GM19035 (cell line): ENCODE measurements around the gene DHX8.

Source experiments
- ATAC-seq: cut with Tn5 transposase; IDR thresholded peaks from one replicate; pipeline ENCODE4 v1.9.1; 2021; ENCODE audit not compliant: unreplicated experiment

DHX8 gene

DNA sequence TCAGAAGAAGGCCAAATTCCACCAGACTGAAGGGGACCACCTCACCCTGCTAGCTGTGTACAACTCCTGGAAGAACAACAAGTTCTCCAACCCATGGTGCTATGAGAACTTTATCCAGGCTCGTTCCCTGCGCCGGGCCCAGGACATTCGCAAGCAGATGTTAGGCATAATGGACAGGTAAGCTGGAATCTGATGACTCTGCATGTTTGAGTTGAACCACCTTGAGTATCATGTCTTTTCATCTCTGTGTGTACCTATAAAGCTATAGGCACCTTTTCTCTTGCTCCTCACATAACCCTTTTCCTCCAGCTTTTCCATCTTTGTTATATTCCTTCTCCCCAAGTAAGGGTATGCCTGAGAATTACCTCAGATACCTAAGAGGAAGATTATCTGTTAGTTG lies 37.6 kb downstream of the DHX8 start:
- ATAC-seq = no peak

DNA sequence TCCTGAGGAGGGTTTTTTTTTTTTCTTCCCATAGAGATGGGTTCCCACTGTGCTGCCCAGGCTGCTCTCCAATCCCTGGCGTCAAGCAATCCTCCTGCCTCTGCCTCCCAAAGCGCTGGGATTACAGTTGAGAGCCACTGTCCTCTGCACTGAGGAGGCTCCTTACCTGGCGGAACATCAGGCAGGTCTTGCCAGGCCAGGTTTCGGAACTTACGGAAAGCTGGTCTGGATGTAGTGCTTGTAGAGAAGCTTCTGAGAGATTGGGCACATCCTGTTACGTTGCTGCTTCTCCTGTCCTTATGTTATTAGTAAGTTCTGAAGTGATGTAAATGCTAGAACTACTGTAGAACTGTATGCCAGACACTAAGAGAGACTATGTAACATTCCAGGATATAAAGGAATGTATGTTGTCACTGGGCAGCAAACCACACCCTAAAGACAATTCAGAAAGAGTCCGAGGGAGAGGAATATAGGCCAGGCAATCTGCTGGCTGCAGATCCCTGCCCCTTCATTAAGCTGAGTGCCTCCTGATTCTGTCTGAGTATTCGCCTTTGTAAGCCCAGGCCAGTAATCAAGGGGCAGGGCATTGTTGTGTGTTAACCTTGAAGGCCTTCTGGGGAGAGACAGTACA lies 41.3 kb downstream of the DHX8 start:
- ATAC-seq = no peak

DNA sequence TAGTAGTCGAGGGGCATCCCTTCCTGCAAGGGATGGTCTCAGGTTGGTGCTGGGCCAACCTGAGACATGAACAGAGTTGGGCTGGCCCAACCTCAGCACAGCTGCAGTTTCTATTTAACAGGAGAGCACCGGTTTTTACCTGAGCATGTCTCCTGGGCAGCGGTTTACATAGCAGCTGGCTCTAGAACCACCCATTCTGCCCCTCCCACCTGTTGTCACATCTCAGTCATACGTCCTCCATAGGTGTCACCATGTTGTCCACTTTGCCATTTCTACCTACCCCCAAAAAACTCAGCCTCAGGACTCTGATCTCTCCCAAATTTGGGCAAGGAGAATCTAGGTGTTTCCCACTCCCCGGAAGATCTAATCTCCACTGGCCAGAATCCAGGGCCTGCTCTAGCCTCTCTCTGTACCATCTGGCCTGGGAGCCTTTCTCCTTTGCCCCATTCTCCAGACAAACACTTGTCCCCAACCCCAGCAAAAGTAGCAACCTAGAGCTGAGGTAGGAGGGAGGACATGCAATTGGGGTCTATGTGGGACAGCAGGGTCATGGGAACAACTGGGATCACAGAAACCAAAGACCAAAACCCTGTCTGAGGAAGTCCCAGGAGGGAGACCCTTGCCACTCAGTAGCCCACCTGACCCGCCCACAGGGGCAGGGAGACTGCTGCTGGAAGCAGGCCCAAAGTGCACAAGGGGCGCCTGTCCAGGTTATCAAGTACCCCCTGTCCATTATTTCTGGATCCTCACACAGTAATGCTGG lies 43.3 kb downstream of the DHX8 start:
- ATAC-seq = no peak

DNA sequence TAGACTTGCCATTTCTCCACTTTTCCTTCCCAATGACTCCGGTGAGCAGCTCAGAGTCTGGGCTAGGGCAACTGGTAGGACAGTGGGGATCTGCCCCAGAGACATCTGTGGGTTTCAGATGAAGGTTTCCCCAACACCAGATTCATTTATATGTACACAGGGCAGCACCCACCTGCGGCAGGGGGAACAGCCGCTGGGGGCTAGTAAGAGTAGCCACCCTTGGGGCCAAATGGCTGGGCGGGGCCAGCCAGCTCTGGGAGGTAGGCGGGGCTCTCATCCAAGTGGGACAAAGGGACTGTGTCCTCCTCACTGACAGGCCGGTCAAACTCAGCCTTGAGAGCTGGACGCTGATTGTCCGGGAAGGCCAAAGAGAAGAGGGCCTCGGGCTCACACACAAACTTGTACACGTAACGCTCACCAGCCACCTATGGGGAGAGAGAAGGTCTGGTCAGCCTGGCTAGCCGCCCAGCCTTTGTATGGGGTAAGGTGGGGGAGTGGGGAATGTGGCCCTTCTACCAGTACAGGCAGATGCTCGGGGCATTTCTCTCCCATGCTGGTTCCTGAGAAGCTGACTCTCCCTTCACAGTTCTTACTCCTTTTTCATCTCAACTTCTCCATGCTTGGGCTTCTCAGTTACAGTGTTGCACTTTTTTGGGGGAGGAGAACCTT lies 44.7 kb downstream of the DHX8 start:
- no peak for ATAC-seq

DNA sequence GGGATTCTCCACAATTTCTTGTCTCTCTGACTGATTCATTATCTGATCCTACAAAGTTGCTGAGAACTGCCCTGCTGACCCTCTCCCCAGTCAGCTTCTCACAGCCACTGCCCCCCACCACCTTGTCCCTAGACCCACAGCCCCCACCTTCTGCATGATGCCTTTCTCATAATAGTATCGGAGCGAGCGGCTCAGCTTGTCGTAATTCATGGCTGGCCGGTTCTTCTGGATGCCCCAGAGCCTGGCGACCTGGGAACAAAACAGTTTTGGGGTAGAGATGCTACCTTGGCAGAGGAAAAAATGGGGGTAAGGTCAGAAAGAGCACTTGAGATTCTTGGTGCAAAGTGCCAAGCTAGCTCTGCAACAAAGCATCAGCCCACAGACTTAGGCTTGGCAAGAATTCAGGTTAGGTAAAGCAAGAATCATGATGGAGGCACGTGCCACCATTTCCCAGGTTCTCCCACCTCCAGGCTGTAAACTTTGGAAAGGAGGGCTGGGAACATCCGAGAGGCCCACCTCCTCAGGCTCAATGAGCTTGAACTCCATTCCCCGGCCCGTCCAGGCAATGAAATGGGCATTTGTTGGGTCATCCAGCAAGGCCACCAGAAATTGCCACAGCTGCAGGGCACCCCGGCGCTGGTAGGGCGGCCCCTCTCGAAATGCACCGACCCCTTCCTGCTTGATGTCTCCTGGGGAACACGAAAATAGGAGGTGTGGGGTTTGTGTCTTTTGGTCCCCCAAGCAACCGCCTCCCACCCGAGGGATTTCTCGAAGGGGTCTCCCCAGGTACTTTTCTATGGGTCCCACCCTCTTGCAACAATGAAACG lies 45.4 kb downstream of the DHX8 start:
- ATAC-seq = no peak

DNA sequence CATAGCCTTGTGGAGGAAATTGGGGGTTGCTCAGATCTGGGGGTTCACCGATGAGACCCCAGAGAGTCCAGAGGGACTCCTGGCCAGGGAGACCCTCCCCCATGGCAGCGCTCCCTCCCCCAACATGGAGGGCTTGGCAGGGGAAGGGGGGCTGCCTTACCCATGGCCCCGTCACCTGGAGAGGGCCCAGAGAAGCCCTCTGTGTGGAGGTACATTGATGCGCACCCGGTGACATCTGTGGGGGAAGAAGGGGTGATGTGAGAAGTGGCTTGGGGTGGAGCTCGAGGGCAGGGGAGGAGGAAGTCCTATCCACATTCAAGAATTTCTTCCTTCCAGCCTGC lies 46.1 kb downstream of the DHX8 start:
- no peak for ATAC-seq

DNA sequence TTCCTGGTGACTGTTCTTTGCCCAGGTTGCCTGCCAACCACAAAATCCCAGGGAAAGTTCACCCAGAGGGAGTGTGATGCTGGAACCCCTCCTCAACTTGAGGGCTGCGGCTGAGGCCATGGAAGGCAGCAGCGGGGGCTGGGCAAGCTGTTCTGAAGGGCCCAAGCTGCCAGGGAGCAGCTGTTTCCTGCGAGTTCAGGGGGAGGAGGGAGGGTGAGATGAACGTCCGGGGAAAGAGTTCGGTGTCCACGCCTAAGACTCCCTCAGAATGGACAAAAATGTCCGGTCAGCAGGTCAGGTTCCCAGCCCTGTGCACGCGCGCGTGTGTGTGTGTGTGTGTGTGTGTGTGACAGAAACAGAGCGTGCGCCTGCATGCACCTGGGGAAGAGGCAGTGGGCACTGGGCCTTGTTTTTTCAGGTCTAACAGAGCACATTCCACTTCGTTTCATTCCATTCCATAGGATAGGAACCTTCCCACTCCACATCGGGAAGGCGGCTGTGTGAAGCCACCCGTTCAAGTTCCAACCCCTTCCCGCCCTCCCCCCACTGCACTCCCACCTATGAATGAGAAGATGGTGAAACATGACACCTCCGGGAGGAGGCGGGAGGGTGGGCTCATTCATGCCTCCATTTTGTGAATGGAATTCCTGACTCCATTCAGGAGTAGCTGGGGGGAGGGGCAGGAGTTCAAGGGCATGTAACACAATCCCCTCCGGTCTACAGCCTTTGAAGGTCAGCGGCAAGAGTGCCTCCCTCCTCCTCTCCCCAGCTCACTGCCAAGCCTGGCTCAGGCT lies 46.7 kb downstream of the DHX8 start:
- ATAC-seq = no peak

DNA sequence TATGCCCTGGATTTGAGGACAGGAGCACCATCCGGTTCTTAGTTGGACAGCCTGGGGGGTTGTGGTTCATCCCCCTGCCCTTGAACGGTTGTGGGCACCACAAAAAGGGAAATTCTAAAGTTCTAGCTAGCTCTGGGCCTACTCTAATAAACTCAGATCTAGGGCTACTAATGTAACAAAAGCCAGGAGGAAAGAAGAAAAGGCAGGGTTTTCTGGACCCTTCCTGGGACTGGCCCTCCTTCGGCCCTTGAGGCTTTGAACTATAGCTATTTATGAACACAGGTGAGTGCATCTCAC lies 47.3 kb downstream of the DHX8 start:
- no peak for ATAC-seq

DNA sequence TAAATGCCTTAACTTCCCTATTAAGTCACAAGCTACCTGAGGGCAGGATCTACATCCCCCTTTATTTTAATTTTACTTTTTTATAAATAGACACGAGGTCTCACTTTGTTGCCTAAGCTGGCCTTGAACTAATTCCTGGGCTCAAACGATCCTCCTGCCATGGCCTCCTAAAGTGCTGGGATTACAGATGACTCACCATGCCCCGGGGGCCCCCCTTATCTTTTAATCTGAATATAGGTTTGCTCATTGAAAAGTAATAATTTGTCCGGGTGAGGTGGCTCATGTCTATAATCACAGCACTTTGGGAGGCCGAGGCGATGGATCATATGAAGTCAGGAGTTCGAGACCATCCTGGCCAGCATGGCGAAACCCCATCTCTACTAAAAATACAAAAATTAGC lies 48.2 kb downstream of the DHX8 start:
- no peak for ATAC-seq

DNA sequence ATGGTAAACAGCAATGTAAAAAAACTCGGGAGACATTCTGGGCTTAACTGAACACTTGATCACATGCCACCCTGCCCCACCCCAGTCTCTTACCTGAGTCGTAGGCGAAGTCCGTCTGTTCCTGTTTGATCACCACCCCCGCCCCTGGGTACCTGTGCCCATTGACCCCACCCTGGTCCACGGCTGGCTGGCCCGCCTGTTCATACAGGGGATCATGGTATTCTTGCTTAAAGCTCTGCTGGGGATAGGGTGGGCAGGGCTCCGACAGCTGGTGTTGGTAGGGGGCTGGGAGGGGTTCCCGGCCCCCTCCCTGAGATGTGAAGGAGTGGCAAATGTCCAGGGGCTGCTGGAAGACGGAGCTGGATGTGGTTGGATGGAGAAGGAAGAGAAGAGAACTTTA lies 48.8 kb downstream of the DHX8 start:
- no peak for ATAC-seq

DNA sequence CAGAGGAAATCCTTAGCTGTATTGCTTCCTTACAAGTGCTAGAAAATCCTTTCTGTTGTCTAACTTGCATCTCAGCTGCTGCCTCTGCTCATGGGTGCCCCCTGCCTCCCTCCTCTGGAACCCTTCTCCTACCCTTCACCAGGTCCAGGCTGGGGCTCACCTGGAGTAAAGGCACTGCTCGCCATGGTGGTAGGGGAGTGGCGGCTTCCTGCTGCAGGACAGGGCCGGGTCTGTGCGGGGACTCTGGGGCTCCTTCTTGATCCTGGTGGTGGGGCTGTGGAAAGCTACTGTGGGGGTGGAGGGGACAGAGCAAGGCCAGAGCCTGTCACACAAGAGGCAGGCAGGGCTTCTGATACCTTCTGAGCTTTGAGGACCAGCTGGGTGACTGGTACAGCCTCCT lies 49.9 kb downstream of the DHX8 start:
- no peak for ATAC-seq

DNA sequence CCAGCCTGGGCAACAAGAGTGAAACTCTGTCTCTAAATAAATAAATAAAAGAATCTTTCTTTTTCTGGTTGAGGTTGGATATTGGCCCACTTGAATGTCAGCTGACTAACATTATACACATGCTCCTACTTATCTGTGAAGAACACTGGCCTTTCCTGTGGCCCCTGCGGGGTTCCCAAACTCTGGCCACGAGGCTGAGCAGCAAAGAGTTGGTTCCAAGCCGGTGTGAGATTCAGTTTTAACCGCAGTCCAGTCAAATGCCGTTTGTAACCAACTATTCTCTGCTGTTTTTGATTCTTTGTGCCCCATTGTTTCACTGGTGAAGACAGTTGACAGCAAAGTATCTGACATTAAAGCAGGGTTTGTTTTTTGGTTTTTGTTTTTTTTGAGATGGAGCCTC lies 51.1 kb downstream of the DHX8 start:
- ATAC-seq = no peak

DNA sequence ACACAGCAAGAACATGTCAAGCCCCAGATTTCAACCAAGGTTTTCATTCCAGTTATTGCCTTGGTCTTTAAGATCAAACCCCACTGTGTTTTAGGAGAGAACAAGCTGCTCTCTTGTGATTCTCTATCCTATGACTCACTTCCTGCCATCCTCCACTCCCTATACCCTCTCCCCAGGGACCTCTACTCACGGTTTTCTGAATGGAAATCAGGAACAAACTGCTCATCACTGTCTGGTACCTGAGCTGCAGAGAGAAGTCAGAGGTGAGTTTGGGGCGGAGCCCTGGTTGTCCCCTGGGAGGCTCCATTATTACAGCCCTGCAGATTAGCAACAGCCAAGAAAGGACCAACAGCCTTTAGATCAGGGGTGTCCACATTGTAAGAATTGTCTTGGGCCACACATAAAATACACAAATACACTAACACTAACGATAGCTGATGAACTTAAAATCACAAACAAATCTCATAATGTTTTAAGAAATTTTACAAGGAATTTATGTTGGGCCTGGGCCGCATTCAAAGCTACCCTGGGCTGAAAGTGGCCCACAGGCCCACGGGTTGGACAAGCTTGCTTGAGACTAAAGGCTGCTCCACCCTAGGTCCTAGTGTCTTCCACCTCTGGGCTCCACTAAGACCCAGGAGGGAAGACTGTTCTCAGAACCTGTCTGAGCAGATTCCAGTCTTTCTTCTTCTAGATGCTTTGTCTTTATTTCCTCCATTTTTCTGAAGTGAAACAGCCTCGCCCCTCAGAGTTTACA lies 52.6 kb downstream of the DHX8 start:
- ATAC-seq = no peak

DNA sequence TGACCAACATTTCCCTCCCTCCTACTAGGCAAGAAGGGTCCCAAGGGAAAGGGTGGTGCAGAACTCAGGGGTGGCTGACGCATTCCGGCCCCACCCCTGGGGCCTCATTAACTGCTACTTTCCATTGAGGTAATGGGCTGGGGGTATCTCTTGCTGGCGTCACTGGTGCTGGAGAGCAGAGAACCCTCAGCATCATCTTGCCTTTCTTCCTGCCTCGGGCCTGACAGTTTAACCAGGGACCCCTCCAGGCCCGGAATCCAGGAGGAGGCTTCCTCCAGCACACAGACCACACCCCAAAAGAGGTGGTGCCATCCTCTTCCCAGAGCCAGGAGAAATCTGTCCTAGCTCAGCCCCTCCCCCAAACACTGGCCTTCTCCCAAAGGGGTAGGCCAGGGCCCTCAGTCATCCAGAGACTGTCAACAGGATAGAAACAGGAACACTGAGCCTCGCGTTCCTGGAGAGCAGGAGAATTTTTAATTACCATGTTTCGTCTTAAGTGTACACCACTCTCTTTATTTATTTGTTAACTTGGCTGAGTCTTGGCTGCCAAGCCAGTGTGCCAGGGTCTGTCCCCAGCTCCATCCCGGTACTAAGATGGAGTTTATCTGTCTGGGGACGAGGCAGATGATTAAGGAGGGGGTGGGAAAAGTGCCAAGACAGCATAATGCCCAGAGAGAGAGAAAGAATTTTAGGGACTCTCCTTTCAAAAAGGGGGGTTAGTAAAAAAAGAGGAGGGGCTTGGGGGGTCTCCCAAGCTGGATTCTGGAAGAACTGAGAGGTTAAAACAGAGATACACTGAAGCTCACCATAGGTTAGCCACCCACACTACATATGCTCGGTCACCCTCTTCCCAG lies 57.3 kb downstream of the DHX8 start:
- ATAC-seq = no peak

DNA sequence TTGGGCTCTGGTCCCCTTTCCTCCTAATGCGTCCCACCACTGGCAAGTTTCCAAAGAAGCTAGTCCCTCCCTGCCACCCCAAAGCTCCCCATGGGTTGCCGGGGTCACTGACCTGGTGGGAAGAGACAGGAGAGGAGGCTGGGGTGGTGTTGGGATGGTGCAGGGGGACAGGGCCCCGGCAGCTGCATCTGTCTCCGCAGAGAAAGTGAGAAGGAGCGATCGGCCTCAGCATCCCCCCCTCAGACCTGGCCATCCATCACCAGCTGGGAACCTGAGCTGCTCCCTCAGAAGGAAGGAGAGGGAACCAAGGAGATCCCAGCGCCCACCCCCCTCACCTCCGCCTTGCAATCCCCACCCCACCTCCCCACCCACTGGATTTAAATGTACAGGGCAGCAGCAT lies 59.1 kb downstream of the DHX8 start:
- ATAC-seq = no peak

DNA sequence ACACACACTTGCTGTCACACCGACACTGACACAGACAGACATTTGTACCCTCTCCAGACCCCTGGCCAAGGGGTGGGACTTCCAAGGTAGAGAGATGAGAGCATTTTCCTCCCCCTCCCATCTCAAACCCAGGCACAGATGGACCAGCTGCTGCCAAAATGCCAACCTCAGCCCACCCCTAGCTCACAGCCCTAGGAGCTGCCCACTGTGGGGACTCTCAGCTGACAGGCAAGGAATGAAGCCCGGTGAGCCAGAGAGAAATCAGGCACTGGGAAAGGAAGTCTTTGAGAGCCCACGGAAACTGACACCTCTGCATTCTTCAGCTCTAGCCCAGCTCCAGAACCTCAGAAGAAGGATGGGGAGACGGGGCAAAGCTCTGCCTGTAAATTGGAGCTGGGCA lies 59.5 kb downstream of the DHX8 start:
- ATAC-seq = no peak

DNA sequence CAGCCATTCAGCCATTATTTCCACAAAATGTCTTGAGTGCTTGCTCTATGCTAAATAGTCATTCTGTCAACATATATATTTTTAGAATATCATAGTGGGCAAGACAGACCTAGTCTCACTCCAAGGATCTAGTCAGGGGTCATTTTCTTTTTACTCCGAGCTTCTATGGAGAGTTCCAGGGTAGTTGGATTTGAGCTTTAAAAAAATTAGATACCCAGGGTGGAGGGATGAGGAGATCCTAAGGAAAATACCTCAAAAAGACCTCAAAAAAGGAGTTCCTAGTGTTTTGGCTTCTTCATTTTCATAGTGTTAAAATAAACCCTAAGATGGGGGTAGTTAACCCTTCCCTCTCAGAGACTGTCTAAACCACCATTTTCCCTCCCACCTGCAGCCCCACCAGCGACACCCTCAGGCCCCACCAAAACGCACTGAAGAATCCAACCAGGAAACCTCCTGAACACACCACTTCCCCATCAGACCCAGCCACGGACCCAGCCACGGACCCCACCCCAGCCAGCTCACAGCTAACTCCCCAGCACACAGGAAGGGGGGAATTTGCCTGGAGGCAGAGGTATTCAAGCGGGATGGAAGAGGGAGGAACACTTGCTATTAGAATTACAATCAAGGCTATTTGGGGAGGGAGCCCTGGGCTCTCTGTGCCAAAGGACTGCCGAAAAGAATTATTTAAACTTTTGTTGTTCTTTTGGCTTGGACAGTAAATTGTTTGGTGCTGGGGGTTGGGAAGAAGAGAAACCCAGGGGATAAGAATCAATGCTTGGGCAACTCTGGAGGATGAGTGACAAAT lies 60.2 kb downstream of the DHX8 start:
- no peak for ATAC-seq

DNA sequence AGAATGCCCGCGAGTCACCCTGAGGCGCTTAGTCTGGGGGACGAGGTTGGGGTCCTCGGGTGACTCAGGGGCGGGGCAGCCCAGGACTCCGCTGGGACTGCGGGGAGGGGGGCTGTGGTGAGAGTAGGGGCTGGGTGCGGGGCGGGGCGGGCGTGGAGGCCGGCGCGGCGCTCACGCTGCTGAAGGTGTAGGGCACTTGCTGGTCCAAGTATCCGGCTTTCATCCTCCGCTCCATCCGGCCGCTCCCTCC lies 61.5 kb downstream of the DHX8 start:
- ATAC-seq = no peak
